ENCODE data around the gene RSL24D1. TPM values are rescaled to one million over a fixed set of nuclear protein-coding genes. Genes with fewer than 3 reads are reported as not detected.

Gene RSL24D1
- total and polyA plus RNA-seq, 2 of the 4 experiments (the other 2 are of a cell fraction) = 36.5 to 36.7 TPM

DNA sequence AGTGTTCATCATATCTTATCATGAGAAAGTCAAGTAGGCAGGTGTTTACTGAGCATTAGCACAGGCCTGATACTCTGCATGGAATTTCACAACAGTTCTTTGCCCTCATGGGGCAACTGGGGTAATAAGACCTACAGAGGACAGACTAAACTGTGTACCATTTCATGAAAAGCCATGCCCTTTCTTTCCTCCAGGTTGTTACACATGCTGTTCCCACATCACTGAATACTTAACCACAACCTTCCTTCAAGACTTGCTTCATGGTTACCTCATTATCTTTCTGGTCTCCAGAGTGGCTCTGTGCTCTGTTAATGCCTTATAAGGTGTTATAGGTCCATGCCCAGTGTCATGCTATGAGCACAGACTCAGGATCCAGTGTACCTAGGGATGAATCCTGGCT, 28.2 kb upstream of the RSL24D1 start:
- no peak overlapping the region for H3K4ac ChIP-seq (ENCODE audit: low read depth, low read length)
- dilution Hi-C loops (cut with HindIII; ENCODE audit: low sequenced_read_pairs, unreplicated experiment) = no loop called here
- no TSS peak for BruUV-seq (replicated peaks)

More for the DNA sequence above, 28.2 kb upstream of the RSL24D1 start:
- Histone ChIP-seq H2AK9ac (replicated peaks; ENCODE audit: low read depth, low read length, poor library complexity) (no peak overlapping the region), H3K9ac (ENCODE audit: low read depth, low read length) (no peak overlapping the region), H3K4me2 (ENCODE audit: low read depth, low read length) (no peak overlapping the region), H3K4me1 (ENCODE audit: control insufficient read depth, insufficient read depth, low read length) (peaks cover 11% of the 10 kb centered on the region), H3K14ac (replicated peaks; ENCODE audit: low read depth, low read length) (no peak overlapping the region; the same call in 1 of the 2 replicates), H4K20me1 (ENCODE audit: insufficient read depth, low read length) (no peaks in the 10 kb centered on the region), H2BK15ac (ENCODE audit: low read depth, low read length) (no peak overlapping the region), H4K8ac (ENCODE audit: low read depth in 2 of 2, low read length in 2 of 2) (no peak overlapping the region), H3K79me1 (ENCODE audit: low read depth in 1 of 2, low read length in 2 of 2) (0 out of 4 replicates have a peak, but pooled peaks cover 0 to 4% of the 10 kb centered on the region in 2 experiments), H2BK20ac (ENCODE audit: low read depth, low read length) (no peak overlapping the region), H3K36me3 (ENCODE audit: control insufficient read depth, insufficient read depth, low read length) (peaks cover 2% of the 10 kb centered on the region; the same call in 1 of the 2 replicates), H3K23ac (ENCODE audit: low read depth, low read length) (no peak overlapping the region), H3K9me1 (ENCODE audit: insufficient read depth, low read length) (peaks cover 7% of the 10 kb centered on the region), H2AK5ac (ENCODE audit: low read depth, low read length) (no peak overlapping the region), H3K18ac (ENCODE audit: low read depth, low read length) (no peak overlapping the region), H3K56ac (ENCODE audit: extremely low read depth, insufficient read depth, low read length) (no peak overlapping the region), H3K27ac (ENCODE audit: insufficient read depth, low read length) (no peak overlapping the region), H4K91ac (ENCODE audit: insufficient read depth, low read depth, low read length) (no peak overlapping the region; the same call in 1 of the 2 replicates), H2AFZ (replicated peaks; ENCODE audit: low read length, poor library complexity) (no peak overlapping the region), H3K9me3 (ENCODE audit: control insufficient read depth, insufficient read depth, low read length) (no peaks in the 10 kb centered on the region), H3K4me3 (ENCODE audit: insufficient read depth, low read depth, low read length) (no peak overlapping the region), H2BK5ac (ENCODE audit: low read depth, low read length, poor library complexity, severe bottlenecking) (no peak overlapping the region), H2BK120ac (ENCODE audit: low read depth, low read length) (no peak overlapping the region), H4K5ac (ENCODE audit: low read depth, low read length) (no peak overlapping the region), H3K27me3 (ENCODE audit: control insufficient read depth, insufficient read depth, low read length) (no peaks in the 10 kb centered on the region)
- TF ChIP-seq RCOR1 (IDR thresholded peaks at IDR 0.05; ENCODE audit: insufficient replicate concordance, low read length) (no peak), MAZ (IDR thresholded peaks at IDR 0.05; ENCODE audit: borderline replicate concordance, low read depth, low read length) (no peak), BHLHE40 (IDR thresholded peaks at IDR 0.05; ENCODE audit: low read depth, low read length) (no peak), RAD21 (IDR thresholded peaks at IDR 0.05; ENCODE audit: low read length) (no peak), CTCF (conservative IDR thresholded peaks at IDR 0.05; ENCODE audit: low read depth, low read length) (no peak), POLR2A (IDR thresholded peaks at IDR 0.05; ENCODE audit: low read depth, low read length) (no peak), SMC3 (IDR thresholded peaks at IDR 0.05; ENCODE audit: low read depth, low read length) (no peak), FOS (IDR thresholded peaks at IDR 0.05; ENCODE audit: low read depth, low read length) (no peak), CEBPB (IDR thresholded peaks at IDR 0.05; ENCODE audit: low read depth, low read length) (no peak), RFX5 (IDR thresholded peaks at IDR 0.05; ENCODE audit: low read depth, low read length) (no peak), ELK1 (IDR thresholded peaks at IDR 0.05; ENCODE audit: borderline replicate concordance, low read depth, low read length) (no peak), MAFK (IDR thresholded peaks at IDR 0.05; ENCODE audit: low read depth, low read length) (no peak)
- intact Hi-C loops (cut with micrococcal nuclease) (loop anchor here (5.0 kb wide), 1 partner anchor 32 kb away; no protein-coding TSS in a partner anchor), in situ Hi-C loops (cut with MboI; ENCODE audit: low sequenced_read_pairs) (loop anchor here (5.0 kb wide), 1 partner anchor 57 kb away; no protein-coding TSS in a partner anchor)
- ChIA-PET CTCF (no interaction called here), POLR2A (ENCODE audit: unreplicated experiment) (no interaction called here)
- ATAC-seq (ENCODE audit: low read depth) (no peak), DNase-seq (no peak)

All from IMR-90 (cell line).